Measurements from ENCODE around the gene CPT1B. TPM values are rescaled to one million over a fixed set of nuclear protein-coding genes. Genes with fewer than 3 reads are reported as not detected.
"Not testable (repeated sequence)": the region's sequence is repeated elsewhere in the genome, so short reads cannot be mapped to it uniquely, and the experiment has no call there.

Gene CPT1B
- total and polyA plus RNA-seq, 2 donors (not counting 1 experiment from before 2014, with no cell fraction given): 55.0 to 109 TPM

DNA sequence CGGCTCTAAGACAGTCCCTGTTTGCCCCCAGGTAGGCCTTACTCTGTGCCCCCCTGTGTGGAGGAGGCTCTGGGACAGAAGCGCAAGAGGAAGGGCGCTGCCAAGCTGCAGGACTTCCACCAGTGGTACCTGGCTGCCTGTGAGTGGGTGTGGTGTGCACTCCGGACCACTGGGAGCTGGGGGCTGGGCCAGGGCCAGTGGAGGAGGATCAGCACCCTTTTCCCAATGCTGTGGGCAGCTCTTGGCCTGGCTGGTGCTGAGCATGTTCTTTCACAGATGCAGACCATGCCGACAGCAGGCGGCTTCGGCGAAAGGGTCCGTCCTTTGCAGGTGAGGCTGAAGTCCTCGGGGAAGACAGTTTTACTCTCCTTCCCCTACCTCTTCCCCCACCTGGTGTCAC, 56.5 kb downstream of the CPT1B start:
- Histone ChIP-seq H2AFZ (ENCODE audit: insufficient read depth, low read depth, low read length, poor library complexity, severe bottlenecking) (no peak overlapping the region), H3K4me3 (ENCODE audit: control extremely low read depth in 1 of 5, extremely low read depth in 1 of 5, insufficient read depth in 1 of 5, low read depth in 2 of 5, low read length in 4 of 5) (no peak overlapping the region), H3K9me3 (ENCODE audit: control extremely low read depth in 1 of 3, control insufficient read depth in 2 of 3, insufficient read depth in 1 of 3, low read length in 2 of 3) (no peaks in the 10 kb centered on the region), H3K9ac (ENCODE audit: low read length) (no peak overlapping the region), H3K79me2 (ENCODE audit: control insufficient read depth, insufficient read depth, low read length) (peaks cover 68% of the 10 kb centered on the region), H3K27ac (ENCODE audit: low read length in 2 of 2) (no peak overlapping the region), H3K4me1 (ENCODE audit: control insufficient read depth in 2 of 2, insufficient read depth in 2 of 2, low read length in 2 of 2) (peaks cover 7 to 18% of the 10 kb centered on the region in 2 donors), H3K4me2 (replicated peaks; ENCODE audit: low read depth, low read length, poor library complexity, severe bottlenecking) (no peak overlapping the region), H3K36me3 (replicated peaks in 1 of 2; ENCODE audit: control extremely low read depth in 1 of 2, control insufficient read depth in 1 of 2, extremely low read depth in 1 of 2, insufficient read depth in 2 of 2, low read length in 1 of 2) (peaks cover 0 to 59% of the 10 kb centered on the region in 2 experiments), H4K20me1 (ENCODE audit: control insufficient read depth, insufficient read depth, low read length, poor library complexity, severe bottlenecking) (peaks cover 41% of the 10 kb centered on the region), H3K27me3 (replicated peaks in 1 of 4; ENCODE audit: control extremely low read depth in 1 of 4, control insufficient read depth in 3 of 4, insufficient read depth in 4 of 4, low read length in 3 of 4) (no peaks in the 10 kb centered on the region)
- Mint-ChIP-seq H3K27me3 (no peaks in the 10 kb centered on the region), H3K27ac (no peak overlapping the region), H3K4me3 (no peak overlapping the region), H3K9me3 (ENCODE audit: insufficient read depth) (no peaks in the 10 kb centered on the region), H3K4me1 (peaks cover 9% of the 10 kb centered on the region)
- intact Hi-C loops (cut with micrococcal nuclease): no loop called here
- POLR2A ChIA-PET: no interaction called here
- DNase-seq (no peak), ATAC-seq (ENCODE audit: low read depth) (no peak)
- TF ChIP-seq, protein P1, sequence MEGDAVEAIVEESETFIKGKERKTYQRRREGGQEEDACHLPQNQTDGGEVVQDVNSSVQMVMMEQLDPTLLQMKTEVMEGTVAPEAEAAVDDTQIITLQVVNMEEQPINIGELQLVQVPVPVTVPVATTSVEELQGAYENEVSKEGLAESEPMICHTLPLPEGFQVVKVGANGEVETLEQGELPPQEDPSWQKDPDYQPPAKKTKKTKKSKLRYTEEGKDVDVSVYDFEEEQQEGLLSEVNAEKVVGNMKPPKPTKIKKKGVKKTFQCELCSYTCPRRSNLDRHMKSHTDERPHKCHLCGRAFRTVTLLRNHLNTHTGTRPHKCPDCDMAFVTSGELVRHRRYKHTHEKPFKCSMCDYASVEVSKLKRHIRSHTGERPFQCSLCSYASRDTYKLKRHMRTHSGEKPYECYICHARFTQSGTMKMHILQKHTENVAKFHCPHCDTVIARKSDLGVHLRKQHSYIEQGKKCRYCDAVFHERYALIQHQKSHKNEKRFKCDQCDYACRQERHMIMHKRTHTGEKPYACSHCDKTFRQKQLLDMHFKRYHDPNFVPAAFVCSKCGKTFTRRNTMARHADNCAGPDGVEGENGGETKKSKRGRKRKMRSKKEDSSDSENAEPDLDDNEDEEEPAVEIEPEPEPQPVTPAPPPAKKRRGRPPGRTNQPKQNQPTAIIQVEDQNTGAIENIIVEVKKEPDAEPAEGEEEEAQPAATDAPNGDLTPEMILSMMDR (IDR thresholded peaks at IDR 0.05): no peak
- no peak for TF ChIP-seq EZH2 (IDR thresholded peaks at IDR 0.05; ENCODE audit: borderline replicate concordance, insufficient read depth, low read depth, low read length, poor library complexity, severe bottlenecking)
- WGBS (ENCODE audit: insufficient coverage): 96% methylated on average over 10 of the region's 10 CpGs
- CTCF ChIA-PET: no interaction called here

DNA sequence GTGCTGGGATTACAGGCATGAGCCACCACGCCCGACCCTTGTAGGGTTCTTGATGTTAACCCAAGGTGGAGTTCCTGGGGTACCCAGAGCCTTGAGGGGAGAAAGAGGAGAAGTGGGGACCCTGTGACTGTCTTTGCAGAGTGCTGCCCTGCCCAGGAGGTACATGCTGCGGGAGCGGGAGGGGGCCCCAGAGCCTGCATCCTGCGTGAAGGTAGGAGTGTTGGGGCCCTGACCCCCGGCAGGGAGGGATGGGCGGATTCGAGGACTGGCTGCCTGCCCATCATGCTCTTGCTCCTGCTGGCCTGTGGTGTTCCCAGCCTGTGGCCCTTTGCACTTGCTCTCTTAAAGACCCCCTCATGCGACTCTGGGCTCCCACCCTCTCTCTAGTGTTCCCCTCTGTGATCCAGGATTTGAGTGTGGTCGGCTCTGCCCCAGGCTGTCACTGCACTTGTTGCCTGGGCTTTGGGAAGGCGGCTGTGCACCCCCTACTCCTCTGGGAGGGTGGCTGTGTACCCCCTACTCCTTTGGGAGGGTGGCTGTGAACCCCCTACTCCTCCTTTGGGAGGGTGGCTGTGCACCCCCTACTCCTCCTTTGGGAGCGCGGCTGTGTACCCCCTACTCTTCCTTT, 57.3 kb downstream of the CPT1B start:
- H3K9me3 ChIP-seq (ENCODE audit: control extremely low read depth in 1 of 3, control insufficient read depth in 2 of 3, insufficient read depth in 1 of 3, low read length in 2 of 3): no peaks in the 10 kb centered on the region
- peaks cover 0 to 64% of the 10 kb centered on the region in 2 experiments for H3K36me3 ChIP-seq (replicated peaks in 1 of 2; ENCODE audit: control extremely low read depth in 1 of 2, control insufficient read depth in 1 of 2, extremely low read depth in 1 of 2, insufficient read depth in 2 of 2, low read length in 1 of 2)
- ATAC-seq (ENCODE audit: low read depth) (no peak), DNase-seq (no peak)
- Mint-ChIP-seq H3K4me1 (peaks cover 7% of the 10 kb centered on the region), H3K9me3 (ENCODE audit: insufficient read depth) (no peaks in the 10 kb centered on the region), H3K27ac (no peak overlapping the region), H3K4me3 (no peak overlapping the region), H3K27me3 (no peaks in the 10 kb centered on the region)
- peaks cover 49% of the 10 kb centered on the region for H4K20me1 ChIP-seq (ENCODE audit: control insufficient read depth, insufficient read depth, low read length, poor library complexity, severe bottlenecking)
- H3K4me1 ChIP-seq (ENCODE audit: control insufficient read depth in 2 of 2, insufficient read depth in 2 of 2, low read length in 2 of 2): peaks cover 7 to 14% of the 10 kb centered on the region in 2 donors
- H2AFZ ChIP-seq (ENCODE audit: insufficient read depth, low read depth, low read length, poor library complexity, severe bottlenecking): no peak overlapping the region
- 98% methylated on average over 11 of the region's 13 CpGs for WGBS (ENCODE audit: insufficient coverage)
- intact Hi-C loops (cut with micrococcal nuclease): no loop called here
- peaks cover 76% of the 10 kb centered on the region for H3K79me2 ChIP-seq (ENCODE audit: control insufficient read depth, insufficient read depth, low read length)
- H3K9ac ChIP-seq (ENCODE audit: low read length): no peak overlapping the region
- no peak overlapping the region for H3K4me2 ChIP-seq (replicated peaks; ENCODE audit: low read depth, low read length, poor library complexity, severe bottlenecking)
- TF ChIP-seq EZH2 (IDR thresholded peaks at IDR 0.05; ENCODE audit: borderline replicate concordance, insufficient read depth, low read depth, low read length, poor library complexity, severe bottlenecking): no peak
- TF ChIP-seq, protein P1 (IDR thresholded peaks at IDR 0.05): no peak
- H3K27ac ChIP-seq (ENCODE audit: low read length in 2 of 2): no peak overlapping the region
- no peaks in the 10 kb centered on the region for H3K27me3 ChIP-seq (replicated peaks in 1 of 4; ENCODE audit: control extremely low read depth in 1 of 4, control insufficient read depth in 3 of 4, insufficient read depth in 4 of 4, low read length in 3 of 4)
- ChIA-PET POLR2A (no interaction called here), CTCF (interaction anchor here (1.5 kb wide), 1 partner anchor 23 kb away, joined by 3 read pairs; no protein-coding TSS in a partner anchor)
- H3K4me3 ChIP-seq (ENCODE audit: control extremely low read depth in 1 of 5, extremely low read depth in 1 of 5, insufficient read depth in 1 of 5, low read depth in 2 of 5, low read length in 4 of 5): no peak overlapping the region

DNA sequence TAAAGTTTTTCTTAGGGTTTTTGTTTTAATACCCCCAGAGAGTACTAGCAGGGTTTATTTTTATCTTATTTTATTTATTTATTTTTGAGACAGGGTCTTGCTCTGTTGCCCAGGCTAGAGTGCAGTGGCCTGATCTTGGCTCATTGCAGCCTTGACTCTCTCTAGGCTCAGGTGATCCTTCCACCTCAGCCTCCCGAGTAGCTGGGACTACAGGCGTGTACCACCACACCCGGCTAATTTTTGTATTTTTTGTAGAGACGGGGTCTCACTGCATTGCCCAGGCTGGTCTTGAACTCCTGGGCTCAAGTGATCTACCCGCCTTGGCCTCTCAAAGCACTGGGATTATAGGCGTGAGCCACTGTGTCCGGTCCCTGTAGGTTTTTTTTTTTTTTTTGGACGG, 58.0 kb downstream of the CPT1B start:
- H3K9me3 ChIP-seq (ENCODE audit: control extremely low read depth in 1 of 3, control insufficient read depth in 2 of 3, insufficient read depth in 1 of 3, low read length in 2 of 3); H3K4me3 ChIP-seq (ENCODE audit: control extremely low read depth in 1 of 5, extremely low read depth in 1 of 5, insufficient read depth in 1 of 5, low read depth in 2 of 5, low read length in 4 of 5); H3K27me3 Mint-ChIP-seq; H3K4me3 Mint-ChIP-seq; intact Hi-C loops (cut with micrococcal nuclease); H3K4me1 Mint-ChIP-seq; DNase-seq; H3K27ac ChIP-seq (ENCODE audit: low read length in 2 of 2); H3K9ac ChIP-seq (ENCODE audit: low read length); ATAC-seq (ENCODE audit: low read depth); H3K27ac Mint-ChIP-seq; H3K9me3 Mint-ChIP-seq (ENCODE audit: insufficient read depth); H2AFZ ChIP-seq (ENCODE audit: insufficient read depth, low read depth, low read length, poor library complexity, severe bottlenecking); H3K4me2 ChIP-seq (replicated peaks; ENCODE audit: low read depth, low read length, poor library complexity, severe bottlenecking); H3K27me3 ChIP-seq (replicated peaks in 1 of 4; ENCODE audit: control extremely low read depth in 1 of 4, control insufficient read depth in 3 of 4, insufficient read depth in 4 of 4, low read length in 3 of 4): not testable (repeated sequence)
- POLR2A ChIA-PET: interaction anchor here (0.7 kb wide), 1 partner anchor 11 kb away, joined by 6 read pairs; no protein-coding TSS in a partner anchor
- H3K36me3 ChIP-seq (replicated peaks in 1 of 2; ENCODE audit: control extremely low read depth in 1 of 2, control insufficient read depth in 1 of 2, extremely low read depth in 1 of 2, insufficient read depth in 2 of 2, low read length in 1 of 2): peaks cover 0 to 64% of the 10 kb centered on the region in 2 experiments
- CTCF ChIA-PET: interaction anchor here (1.5 kb wide), 1 partner anchor 22 kb away, joined by 3 read pairs; no protein-coding TSS in a partner anchor
- 100% methylated on average over 4 of the region's 8 CpGs for WGBS (ENCODE audit: insufficient coverage)
- peaks cover 82% of the 10 kb centered on the region for H3K79me2 ChIP-seq (ENCODE audit: control insufficient read depth, insufficient read depth, low read length)
- H3K4me1 ChIP-seq (ENCODE audit: control insufficient read depth in 2 of 2, insufficient read depth in 2 of 2, low read length in 2 of 2): peaks cover 7 to 14% of the 10 kb centered on the region in 2 donors
- peaks cover 54% of the 10 kb centered on the region for H4K20me1 ChIP-seq (ENCODE audit: control insufficient read depth, insufficient read depth, low read length, poor library complexity, severe bottlenecking)
